MM.1S (cell line): ENCODE measurements around the gene KYNU.
A peak's percentile ranks its signal among the peaks of the same experiment; 100 is the strongest.

Source experiments
- DNase-seq: peaks from one replicate; pipeline ENCODE4 v3.0.0-alpha.2; 2015
- H2AFZ ChIP-seq: fragments of 300-600 bp; sonication (generic); 2 replicates; pipeline ENCODE4 v1.6.0; 2016; ENCODE audit warnings: antibody characterized with exemption, low read length
- H3F3A ChIP-seq: fragments of 300-600 bp; sonication (generic); 2 replicates; pipeline ENCODE4 v1.6.1; 2016; ENCODE audit warnings: mild to moderate bottlenecking, antibody characterized with exemption, low read length, moderate library complexity, mixed read lengths; ENCODE audit not compliant: insufficient read depth
- H3K27ac ChIP-seq: fragments of 300-600 bp; sonication (generic); 2 replicates; pipeline ENCODE4 v1.5.1; 2016; ENCODE audit warnings: mild to moderate bottlenecking, low read length
- H3K27me3 ChIP-seq: fragments of 300-600 bp; sonication (generic); replicated peaks from 2 replicates; pipeline ENCODE4 v1.6.0; 2016; ENCODE audit warnings: low read length; ENCODE audit not compliant: insufficient read depth
- H3K36me3 ChIP-seq: fragments of 300-600 bp; sonication (generic); replicated peaks from 2 replicates; pipeline ENCODE4 v1.6.1; 2016; ENCODE audit warnings: mild to moderate bottlenecking, low read length, mixed read lengths; ENCODE audit not compliant: insufficient read depth
- H3K4me1 ChIP-seq: fragments of 300-600 bp; sonication (generic); 2 replicates; pipeline ENCODE4 v1.6.1; 2016; ENCODE audit warnings: low read length, mixed read lengths
- H3K4me2 ChIP-seq: fragments of 300-600 bp; sonication (generic); 2 replicates; pipeline ENCODE4 v1.6.0; 2016; ENCODE audit warnings: low read depth, low read length
- H3K4me3 ChIP-seq: fragments of 300-600 bp; sonication (generic); 2 replicates; pipeline ENCODE4 v1.5.1; 2016; ENCODE audit warnings: low read length, mixed read lengths
- H3K79me2 ChIP-seq: fragments of 300-600 bp; sonication (generic); 2 replicates; pipeline ENCODE4 v1.6.1; 2016; ENCODE audit warnings: mixed run types, low read length, mixed read lengths
- H3K9ac ChIP-seq: fragments of 300-600 bp; sonication (generic); 2 replicates; pipeline ENCODE4 v1.6.1; 2016; ENCODE audit warnings: low read length, mixed read lengths
- H3K9me2 ChIP-seq: fragments of 300-600 bp; sonication (generic); replicated peaks from 2 replicates; pipeline ENCODE4 v1.6.1; 2016; ENCODE audit warnings: mild to moderate bottlenecking, low read length, mixed read lengths; ENCODE audit not compliant: insufficient read depth
- H3K9me3 ChIP-seq: fragments of 300-600 bp; sonication (generic); replicated peaks from 2 replicates; pipeline ENCODE4 v1.6.1; 2016; ENCODE audit warnings: mild to moderate bottlenecking, low read length, mixed read lengths; ENCODE audit not compliant: insufficient read depth
- H4K20me1 ChIP-seq: fragments of 300-600 bp; sonication (generic); 2 replicates; pipeline ENCODE4 v1.6.1; 2016; ENCODE audit warnings: mild to moderate bottlenecking, low read length, moderate library complexity, mixed read lengths; ENCODE audit not compliant: insufficient read depth
- CTCF ChIP-seq: fragments of 300-600 bp; sonication (generic); IDR thresholded peaks from 2 replicates; pipeline ENCODE4 v1.5.1; 2016; ENCODE audit warnings: antibody characterized with exemption, low read length, mixed read lengths
- EZH2 ChIP-seq: fragments of 300-600 bp; sonication (generic); optimal IDR thresholded peaks from 2 replicates; pipeline ENCODE3; 2017; ENCODE audit warnings: low read depth, mild to moderate bottlenecking, antibody characterized with exemption, low read length, mixed read lengths
- EZH2phosphoT487 ChIP-seq: fragments of 300-600 bp; sonication (generic); IDR thresholded peaks from 2 replicates; pipeline ENCODE4 v1.6.1; 2018; ENCODE audit warnings: antibody characterized with exemption, low read length

The KYNU gene

GRCh38 chr2:142994665-142995064, 117.2 kb downstream of the KYNU start:
- TF ChIP-seq CTCF: no peak
- no peak for TF ChIP-seq EZH2
- no peak for TF ChIP-seq EZH2phosphoT487
- Histone ChIP-seq H3K27ac (no peak overlapping the region), H3K9ac (no peak overlapping the region), H3K79me2 (no peaks in the 10 kb centered on the region), H3K4me3 (no peak overlapping the region), H3K9me2 (no peaks in the 10 kb centered on the region), H3K9me3 (no peaks in the 10 kb centered on the region), H3K36me3 (no peaks in the 10 kb centered on the region), H3K4me1 (no peaks in the 10 kb centered on the region), H3K27me3 (no peaks in the 10 kb centered on the region), H3K4me2 (no peak overlapping the region), H3F3A (no peaks in the 10 kb centered on the region), H4K20me1 (no peaks in the 10 kb centered on the region), H2AFZ (no peak overlapping the region)
- DNase-seq: no peak

DNA sequence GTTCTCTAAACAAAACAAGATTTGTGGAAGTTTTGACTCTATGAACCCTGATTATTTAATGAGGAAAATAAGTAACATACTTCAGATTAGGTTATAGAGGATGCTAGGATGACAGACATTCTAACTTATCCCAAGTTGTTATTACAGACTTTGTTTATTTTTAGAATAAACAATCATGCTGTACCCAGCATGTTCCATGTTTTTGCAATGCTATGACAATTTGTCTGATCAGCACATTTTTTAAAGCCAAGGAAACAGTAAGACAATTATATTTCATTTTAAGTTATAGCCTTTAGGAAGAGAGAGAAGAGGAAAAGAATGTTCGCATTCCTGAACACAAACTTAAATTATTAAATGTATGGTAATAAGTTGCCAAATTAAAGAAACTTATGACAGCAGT, 119.8 kb downstream of the KYNU start:
- TF ChIP-seq EZH2 (no peak), CTCF (no peak), EZH2phosphoT487 (no peak)
- Histone ChIP-seq H3K79me2 (no peaks in the 10 kb centered on the region), H3F3A (peaks cover 3% of the 10 kb centered on the region; the same call in 1 of the 2 replicates), H3K27ac (no peak overlapping the region), H3K9me2 (no peaks in the 10 kb centered on the region), H3K4me3 (no peak overlapping the region), H3K9ac (no peak overlapping the region), H4K20me1 (no peaks in the 10 kb centered on the region), H3K4me1 (0 out of 2 replicates have a peak, but pooled peaks cover 3% of the 10 kb centered on the region), H3K4me2 (no peak overlapping the region), H3K9me3 (no peaks in the 10 kb centered on the region), H2AFZ (no peak overlapping the region), H3K36me3 (no peaks in the 10 kb centered on the region), H3K27me3 (no peaks in the 10 kb centered on the region)
- DNase-seq: no peak

DNA sequence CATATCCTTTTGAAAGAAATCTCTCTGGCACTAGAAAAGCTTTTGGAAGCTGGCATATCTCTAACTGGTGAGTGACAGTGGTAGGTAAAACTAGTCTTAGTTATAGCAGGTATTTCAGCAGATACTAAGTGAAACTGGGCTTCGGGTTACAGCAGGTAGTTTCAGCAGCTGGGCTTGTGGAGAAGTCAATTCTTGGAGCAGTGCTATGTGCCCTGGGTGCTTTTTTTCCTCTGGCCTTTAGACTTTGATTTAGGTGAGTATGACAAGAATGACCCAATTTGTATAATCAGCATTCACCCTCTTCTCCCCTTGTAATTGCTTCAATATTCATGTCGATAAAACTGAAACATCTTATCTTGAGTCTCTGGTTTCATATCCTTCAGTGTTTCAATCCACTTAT, 123.1 kb downstream of the KYNU start:
- Histone ChIP-seq H3K9me2 (no peaks in the 10 kb centered on the region), H2AFZ (no peak overlapping the region)
- peak; percentile 59 for DNase-seq

More for the DNA sequence above, 123.1 kb downstream of the KYNU start:
- Histone ChIP-seq H3K27ac (no peak overlapping the region), H3K4me3 (no peak overlapping the region), H3K36me3 (no peaks in the 10 kb centered on the region), H3K9me3 (no peaks in the 10 kb centered on the region), H3K9ac (no peak overlapping the region), H3K27me3 (no peaks in the 10 kb centered on the region), H3K79me2 (no peaks in the 10 kb centered on the region), H3K4me2 (no peak overlapping the region), H3F3A (peaks cover 3% of the 10 kb centered on the region; the same call in 1 of the 2 replicates), H3K4me1 (0 out of 2 replicates have a peak, but pooled peaks cover 3% of the 10 kb centered on the region), H4K20me1 (no peaks in the 10 kb centered on the region)
- TF ChIP-seq EZH2phosphoT487 (no peak), EZH2 (no peak), CTCF (no peak)
